Hepatocyte (in vitro differentiated cells): ENCODE data around the gene COPS4.

Experiments used
- CTCF ChIP-seq: fragments of 200-600 bp; sonication (generic); IDR thresholded peaks from 2 replicates; pipeline ENCODE4 v1.5.1; 2016; ENCODE audit warnings: antibody characterized with exemption, mild to moderate bottlenecking; ENCODE audit not compliant: poor library complexity
- EZH2 ChIP-seq: fragments of 200-600 bp; sonication (generic); IDR thresholded peaks from 2 replicates; pipeline ENCODE4 v1.6.1; 2016; ENCODE audit warnings: antibody characterized with exemption, mild to moderate bottlenecking, borderline replicate concordance

- TF ChIP-seq CTCF, result no peak
- no peak for TF ChIP-seq EZH2
Observed at GRCh38 chr4:83104991-83105390, 70.0 kb downstream of the COPS4 start.
